Measurements from ENCODE around the gene EIF3K. TPM values are rescaled to one million over a fixed set of nuclear protein-coding genes. Genes with fewer than 3 reads are reported as not detected.

EIF3K gene
- total and polyA plus RNA-seq, 12 donors, result 177 to 537 (median 267) TPM

DNA sequence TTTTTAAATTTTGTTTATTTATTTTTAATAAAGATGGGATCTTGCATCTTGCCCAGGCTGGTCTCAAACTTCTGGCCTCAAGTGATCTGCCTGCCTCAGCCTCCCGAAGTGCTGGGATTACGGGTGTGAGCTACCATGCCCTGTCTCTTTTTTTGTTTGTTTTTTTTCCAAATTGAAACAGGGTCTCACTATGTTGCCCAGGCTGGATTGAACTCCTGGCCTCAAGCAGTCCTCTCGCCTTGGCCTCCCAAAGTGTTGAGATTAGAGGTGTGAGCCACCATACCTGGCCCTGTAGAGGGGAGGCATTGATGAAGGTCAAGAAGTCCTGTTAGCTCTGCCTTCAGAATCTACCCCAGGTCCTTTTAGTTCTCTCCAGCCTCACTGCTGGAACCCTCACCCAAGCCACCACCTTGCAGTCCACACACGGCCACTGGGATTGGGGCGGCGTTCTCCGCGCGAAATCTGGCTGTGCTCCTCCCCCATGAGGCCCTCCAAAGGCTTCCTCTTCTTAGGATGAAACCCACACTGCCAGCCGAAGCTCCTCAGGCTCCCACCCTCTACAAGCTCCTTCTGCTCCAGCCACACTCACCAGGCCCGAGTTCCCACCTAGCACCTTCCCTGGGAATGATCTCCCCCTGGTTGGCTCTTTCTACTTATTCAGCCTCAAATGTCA is 63.3 kb downstream of the EIF3K start:
- no peaks in the 10 kb centered on the region for H3K9me3 ChIP-seq (replicated peaks in 1 of 3)
- WGBS, 4 donors, result 84 to 94% (median 88%) methylated on average over 10 to 11 of the region's 11 CpGs
- peak overlapping the region; percentile 86 to 97 (median 96) for H3K27ac ChIP-seq
- H3K36me3 ChIP-seq (replicated peaks in 1 of 2), result no peaks in the 10 kb centered on the region
- no peak overlapping the region for H3K4me3 ChIP-seq
- peaks cover 53 to 68% of the 10 kb centered on the region in 2 donors for H3K4me1 ChIP-seq (replicated peaks in 1 of 2)
- TF ChIP-seq, protein P1, sequence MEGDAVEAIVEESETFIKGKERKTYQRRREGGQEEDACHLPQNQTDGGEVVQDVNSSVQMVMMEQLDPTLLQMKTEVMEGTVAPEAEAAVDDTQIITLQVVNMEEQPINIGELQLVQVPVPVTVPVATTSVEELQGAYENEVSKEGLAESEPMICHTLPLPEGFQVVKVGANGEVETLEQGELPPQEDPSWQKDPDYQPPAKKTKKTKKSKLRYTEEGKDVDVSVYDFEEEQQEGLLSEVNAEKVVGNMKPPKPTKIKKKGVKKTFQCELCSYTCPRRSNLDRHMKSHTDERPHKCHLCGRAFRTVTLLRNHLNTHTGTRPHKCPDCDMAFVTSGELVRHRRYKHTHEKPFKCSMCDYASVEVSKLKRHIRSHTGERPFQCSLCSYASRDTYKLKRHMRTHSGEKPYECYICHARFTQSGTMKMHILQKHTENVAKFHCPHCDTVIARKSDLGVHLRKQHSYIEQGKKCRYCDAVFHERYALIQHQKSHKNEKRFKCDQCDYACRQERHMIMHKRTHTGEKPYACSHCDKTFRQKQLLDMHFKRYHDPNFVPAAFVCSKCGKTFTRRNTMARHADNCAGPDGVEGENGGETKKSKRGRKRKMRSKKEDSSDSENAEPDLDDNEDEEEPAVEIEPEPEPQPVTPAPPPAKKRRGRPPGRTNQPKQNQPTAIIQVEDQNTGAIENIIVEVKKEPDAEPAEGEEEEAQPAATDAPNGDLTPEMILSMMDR (IDR thresholded peaks at IDR 0.05), result no peak
- no peak for TF ChIP-seq POLR2A (IDR thresholded peaks at IDR 0.05)
- no peaks in the 10 kb centered on the region for H3K27me3 ChIP-seq
- intact Hi-C loops (cut with DNase I), result no loop called here
- DNase-seq, result no peak

DNA sequence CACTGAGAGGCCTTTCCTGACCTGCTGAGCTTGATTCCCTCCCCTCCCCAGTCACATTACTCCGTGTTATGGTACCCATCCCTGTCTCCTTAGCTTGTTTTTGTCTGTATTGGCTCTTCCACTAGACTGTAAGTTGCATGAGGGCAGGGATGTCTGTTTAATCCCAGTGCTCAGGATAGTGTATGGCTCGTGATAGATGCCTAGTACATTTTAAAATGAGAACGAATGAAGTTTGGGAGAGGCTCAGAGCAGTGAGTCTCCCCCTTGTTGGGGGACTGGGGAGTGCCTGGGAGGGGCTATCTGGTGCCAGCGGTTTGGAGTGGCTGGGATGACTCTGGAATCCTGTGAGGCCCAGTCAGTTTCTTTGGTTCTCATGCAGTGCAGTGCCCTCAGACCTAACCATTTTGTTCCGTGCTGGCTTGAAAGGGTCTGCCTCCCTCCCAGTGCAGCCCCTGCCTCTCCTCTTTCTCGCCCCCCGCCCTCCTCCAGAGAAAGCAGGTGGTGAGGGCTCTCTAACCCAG is 63.9 kb downstream of the EIF3K start:
- Histone ChIP-seq H3K4me3 (no peak overlapping the region), H3K27me3 (no peaks in the 10 kb centered on the region), H3K36me3 (replicated peaks in 1 of 2) (no peaks in the 10 kb centered on the region), H3K9me3 (replicated peaks in 1 of 3) (no peaks in the 10 kb centered on the region), H3K27ac (peak overlapping the region; percentile 86 to 97 (median 96)), H3K4me1 (replicated peaks in 1 of 2) (peaks cover 59 to 74% of the 10 kb centered on the region in 2 donors)
- WGBS, 4 donors, result 74 to 91% (median 75%) methylated on average over 4 to 7 of the region's 7 CpGs
- DNase-seq, result no peak
- TF ChIP-seq, protein P1 (IDR thresholded peaks at IDR 0.05), result no peak
- TF ChIP-seq POLR2A (IDR thresholded peaks at IDR 0.05), result no peak
- intact Hi-C loops (cut with DNase I), result no loop called here

DNA sequence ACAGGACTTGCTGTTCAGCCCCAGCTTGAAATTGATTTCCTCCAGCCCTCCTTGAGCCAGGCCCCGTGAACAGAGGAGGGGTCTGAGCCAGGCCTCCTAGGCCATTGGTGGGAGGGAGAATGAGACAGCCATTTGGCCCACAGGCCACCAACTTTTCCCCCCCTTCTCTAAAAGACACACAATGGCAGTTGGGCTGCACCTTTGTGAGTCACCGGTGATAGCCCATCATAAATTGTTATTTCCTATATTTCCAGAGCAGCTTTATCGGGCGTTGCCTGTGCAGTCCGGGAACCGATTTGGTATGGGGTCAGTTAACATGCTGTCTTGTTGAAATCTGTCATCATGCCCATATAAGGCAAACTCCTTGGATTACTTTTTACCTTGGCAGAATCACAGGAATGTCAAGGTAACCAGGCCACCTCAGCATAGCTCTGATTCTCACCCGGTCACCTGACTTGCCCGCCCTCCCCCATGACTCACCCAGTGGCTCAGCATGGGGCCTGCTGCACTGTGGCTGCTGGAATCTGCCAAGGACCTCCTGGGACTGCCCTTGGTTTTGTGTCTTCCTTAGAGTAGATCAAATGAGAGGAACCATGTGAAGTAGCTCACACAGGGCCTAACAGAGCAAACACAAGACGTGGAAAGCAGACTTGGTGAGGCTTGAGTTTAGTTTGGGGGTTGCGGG is 64.5 kb downstream of the EIF3K start:
- intact Hi-C loops (cut with DNase I), result no loop called here
- Histone ChIP-seq H3K27ac (peak overlapping the region; percentile 86 to 97 (median 96)), H3K4me1 (replicated peaks in 1 of 2) (peaks cover 65 to 80% of the 10 kb centered on the region in 2 donors), H3K27me3 (no peaks in the 10 kb centered on the region), H3K36me3 (replicated peaks in 1 of 2) (no peaks in the 10 kb centered on the region), H3K9me3 (replicated peaks in 1 of 3) (no peaks in the 10 kb centered on the region), H3K4me3 (no peak overlapping the region)
- peak; percentile 91 to 99 (median 97) for DNase-seq
- WGBS, 4 donors, result 21 to 25% (median 23%) methylated on average over 9 to 10 of the region's 10 CpGs
- peak; percentile 20 to 80 for TF ChIP-seq POLR2A (IDR thresholded peaks at IDR 0.05)
- TF ChIP-seq, protein P1 (IDR thresholded peaks at IDR 0.05), result no peak

DNA sequence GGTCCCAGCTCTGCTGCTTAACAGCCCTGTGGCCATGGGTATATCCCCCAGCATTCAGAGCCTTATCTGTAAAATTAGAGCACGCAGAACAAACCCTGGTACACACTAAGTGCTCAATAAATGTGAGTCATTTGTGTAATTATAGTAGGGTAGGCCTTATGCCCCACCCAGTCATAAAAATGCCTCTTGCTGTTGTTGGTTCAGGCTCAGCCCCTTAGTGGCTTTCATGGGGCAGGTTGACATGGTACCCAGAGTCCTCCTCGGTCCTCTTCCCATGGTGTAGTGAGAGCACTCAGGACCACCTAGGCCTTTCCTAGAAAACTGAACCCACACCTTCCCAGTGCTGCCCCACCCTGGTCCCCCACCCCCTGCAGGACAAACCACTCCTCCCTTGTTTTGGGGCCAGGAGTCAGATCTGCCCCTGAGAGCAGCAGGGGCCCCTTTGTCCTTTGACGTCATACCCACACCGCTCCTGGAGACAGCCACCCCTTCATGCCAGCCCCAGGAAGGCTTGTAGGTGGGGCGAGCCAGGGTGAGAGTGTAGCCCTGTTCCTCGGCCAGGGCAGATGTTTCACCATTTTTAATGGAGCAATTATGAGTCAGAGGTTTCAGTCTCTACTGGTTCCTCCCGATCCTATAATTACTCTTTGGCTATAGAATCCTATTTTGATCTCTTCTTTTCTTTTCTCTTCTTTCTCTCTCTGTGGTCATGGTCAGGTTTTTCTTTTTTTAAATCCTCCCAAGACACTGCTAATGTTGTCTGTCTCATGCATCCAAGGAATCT is 65.3 kb downstream of the EIF3K start:
- intact Hi-C loops (cut with DNase I), result no loop called here
- Histone ChIP-seq H3K36me3 (replicated peaks in 1 of 2) (no peaks in the 10 kb centered on the region), H3K27ac (peak overlapping the region; percentile 86 to 97 (median 96)), H3K27me3 (no peaks in the 10 kb centered on the region), H3K4me1 (replicated peaks in 1 of 2) (peaks cover 69 to 87% of the 10 kb centered on the region in 2 donors), H3K4me3 (no peak overlapping the region), H3K9me3 (replicated peaks in 1 of 3) (no peaks in the 10 kb centered on the region)
- WGBS, 4 donors, result 18 to 33% (median 29%) methylated on average over 6 to 7 of the region's 7 CpGs
- TF ChIP-seq POLR2A (IDR thresholded peaks at IDR 0.05), result peak in 1 of 2 donors; percentile 42
- TF ChIP-seq, protein P1 (IDR thresholded peaks at IDR 0.05), result no peak
- peak; percentile 75 to 93 (median 87) for DNase-seq

Data from adrenal gland (tissue), 12 donors.